GM12865 (cell line): ENCODE results near the gene FGD6.
"Not testable (repeated sequence)": the region's sequence is repeated elsewhere in the genome, so short reads cannot be mapped to it uniquely, and the experiment has no call there.

Source experiments
- DNase-seq: peaks from one replicate; pipeline ENCODE4 v3.0.0; 2010; ENCODE audit warnings: low read depth
- H3K4me3 ChIP-seq: 2 replicates; pipeline ENCODE4 v1.5.1; 2011; ENCODE audit warnings: mild to moderate bottlenecking, low read depth, low read length, control low read depth
- TF ChIP-seq, protein P1 (sequence below): IDR thresholded peaks from 2 replicates; pipeline ENCODE4 v1.5.1; 2011; ENCODE audit warnings: low read length, control low read depth, low read depth, inconsistent platforms; ENCODE audit not compliant: insufficient read depth; ENCODE audit errors: missing control alignments

The FGD6 gene

DNA sequence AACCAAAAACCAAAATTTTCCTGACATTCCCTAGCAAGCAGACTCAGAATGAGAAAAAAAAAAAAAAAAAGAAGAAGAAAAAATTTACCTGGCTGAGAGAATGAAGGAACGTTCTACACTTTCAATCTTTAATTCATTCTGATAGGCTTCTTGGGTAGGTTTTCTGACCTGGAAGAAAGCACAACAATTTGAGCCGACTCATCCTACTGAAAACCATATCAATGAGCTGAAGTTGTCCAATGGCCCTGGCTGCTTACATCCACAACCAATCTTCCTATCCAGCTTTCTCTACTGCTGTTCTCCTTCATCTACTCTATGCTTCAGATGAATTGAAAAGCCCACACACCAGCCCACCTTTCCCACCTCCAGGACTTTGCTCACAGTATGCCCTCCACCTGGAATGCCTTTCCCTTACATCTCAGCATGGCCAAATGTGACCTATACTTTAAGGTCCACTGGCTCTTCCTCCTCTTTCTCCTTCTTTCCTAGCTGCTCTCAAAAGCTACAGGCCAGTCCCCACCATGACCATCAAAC, 112.3 kb downstream of the FGD6 start:
- TF ChIP-seq, protein P1, sequence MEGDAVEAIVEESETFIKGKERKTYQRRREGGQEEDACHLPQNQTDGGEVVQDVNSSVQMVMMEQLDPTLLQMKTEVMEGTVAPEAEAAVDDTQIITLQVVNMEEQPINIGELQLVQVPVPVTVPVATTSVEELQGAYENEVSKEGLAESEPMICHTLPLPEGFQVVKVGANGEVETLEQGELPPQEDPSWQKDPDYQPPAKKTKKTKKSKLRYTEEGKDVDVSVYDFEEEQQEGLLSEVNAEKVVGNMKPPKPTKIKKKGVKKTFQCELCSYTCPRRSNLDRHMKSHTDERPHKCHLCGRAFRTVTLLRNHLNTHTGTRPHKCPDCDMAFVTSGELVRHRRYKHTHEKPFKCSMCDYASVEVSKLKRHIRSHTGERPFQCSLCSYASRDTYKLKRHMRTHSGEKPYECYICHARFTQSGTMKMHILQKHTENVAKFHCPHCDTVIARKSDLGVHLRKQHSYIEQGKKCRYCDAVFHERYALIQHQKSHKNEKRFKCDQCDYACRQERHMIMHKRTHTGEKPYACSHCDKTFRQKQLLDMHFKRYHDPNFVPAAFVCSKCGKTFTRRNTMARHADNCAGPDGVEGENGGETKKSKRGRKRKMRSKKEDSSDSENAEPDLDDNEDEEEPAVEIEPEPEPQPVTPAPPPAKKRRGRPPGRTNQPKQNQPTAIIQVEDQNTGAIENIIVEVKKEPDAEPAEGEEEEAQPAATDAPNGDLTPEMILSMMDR: no peak
- DNase-seq: no peak
- H3K4me3 ChIP-seq: no peak overlapping the region

DNA sequence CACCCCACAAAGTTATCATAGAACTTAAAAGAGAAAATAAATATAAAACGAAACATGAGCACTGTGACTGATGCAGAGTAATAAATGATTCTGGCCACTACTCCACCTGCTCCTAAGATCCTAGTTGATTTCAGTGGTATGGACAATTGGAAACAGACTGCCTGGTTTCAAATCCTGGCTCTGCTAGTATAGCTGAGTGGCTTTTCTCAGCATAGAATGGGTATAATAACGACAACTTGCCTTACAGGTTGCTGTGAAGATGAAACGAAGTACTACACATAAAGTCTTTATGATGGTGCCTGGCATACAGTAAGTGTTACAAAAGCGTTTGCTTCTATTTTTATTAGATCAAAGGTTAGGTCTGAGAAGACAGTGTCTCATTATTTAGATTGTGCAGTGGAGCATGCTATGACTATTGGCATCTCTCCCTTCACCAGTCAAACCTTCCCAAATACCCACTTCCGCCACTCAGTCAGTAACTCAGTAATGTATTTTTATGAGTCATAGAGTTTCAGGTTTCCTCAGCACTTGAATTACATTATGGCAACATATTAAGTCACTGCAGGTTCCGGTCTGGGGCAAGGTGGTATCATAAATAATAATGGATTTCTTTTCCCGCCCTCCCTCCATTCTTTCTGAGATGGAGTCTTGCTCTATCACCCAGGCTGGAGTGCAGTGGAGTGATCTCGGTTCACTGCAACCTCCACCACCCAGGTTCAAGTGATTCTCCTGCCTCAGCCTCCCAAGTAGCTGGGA, 114.2 kb downstream of the FGD6 start:
- TF ChIP-seq, protein P1: no peak
- DNase-seq: peak; percentile 86
- no peak overlapping the region for H3K4me3 ChIP-seq

- not testable (repeated sequence) for DNase-seq, H3K4me3 ChIP-seq
These were observed 115.3 kb downstream of the FGD6 start for GRCh38 chr12:95101957-95102356.

GRCh38 chr12:95100264-95101190, 116.7 kb downstream of the FGD6 start:
- H3K4me3 ChIP-seq: no peak overlapping the region
- DNase-seq: no peak
- TF ChIP-seq, protein P1: no peak

- DNase-seq: no peak
- no peak overlapping the region for H3K4me3 ChIP-seq
- TF ChIP-seq, protein P1: no peak
These were observed 117.9 kb downstream of the FGD6 start for GRCh38 chr12:95099270-95099790.

DNA sequence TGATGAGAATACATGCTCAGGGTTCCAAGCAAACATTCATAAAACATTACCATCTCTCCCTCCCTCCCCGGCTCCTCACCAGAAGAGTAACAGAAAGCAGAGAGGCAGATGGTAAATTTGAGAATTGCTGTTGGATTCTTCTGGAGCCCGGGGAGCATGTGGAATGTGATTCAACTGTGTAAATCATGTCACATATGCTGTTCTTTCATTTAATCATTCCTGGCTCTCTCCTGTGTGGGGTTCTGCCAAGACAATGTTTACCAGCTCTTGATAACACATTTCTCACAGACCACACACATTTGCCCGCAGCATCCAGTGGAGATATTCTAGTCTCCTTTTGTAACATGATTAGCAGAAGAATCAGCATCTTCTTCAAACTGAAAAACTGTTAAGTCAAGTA, 120.4 kb downstream of the FGD6 start:
- no peak for DNase-seq
- H3K4me3 ChIP-seq: no peak overlapping the region
- TF ChIP-seq, protein P1: no peak

DNA sequence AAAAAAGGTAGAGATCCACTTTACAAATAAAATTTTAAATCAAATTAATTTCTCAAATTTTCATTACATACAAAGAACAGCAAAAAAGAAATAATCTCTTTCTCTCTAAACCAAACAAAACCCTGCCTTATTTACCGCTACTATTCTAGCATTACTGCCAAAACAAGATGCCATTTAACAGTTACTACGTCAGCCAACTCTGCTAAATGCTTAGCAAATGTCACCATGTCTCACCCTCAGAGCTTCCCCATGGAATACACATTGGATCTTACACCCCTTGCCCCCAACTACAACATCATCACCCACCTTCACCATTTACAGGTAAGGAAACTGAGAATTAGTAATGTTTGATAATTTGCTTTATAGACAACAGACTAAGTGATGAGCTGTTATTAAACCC, 120.9 kb downstream of the FGD6 start:
- TF ChIP-seq, protein P1: no peak
- no peak for DNase-seq
- H3K4me3 ChIP-seq: no peak overlapping the region

DNA sequence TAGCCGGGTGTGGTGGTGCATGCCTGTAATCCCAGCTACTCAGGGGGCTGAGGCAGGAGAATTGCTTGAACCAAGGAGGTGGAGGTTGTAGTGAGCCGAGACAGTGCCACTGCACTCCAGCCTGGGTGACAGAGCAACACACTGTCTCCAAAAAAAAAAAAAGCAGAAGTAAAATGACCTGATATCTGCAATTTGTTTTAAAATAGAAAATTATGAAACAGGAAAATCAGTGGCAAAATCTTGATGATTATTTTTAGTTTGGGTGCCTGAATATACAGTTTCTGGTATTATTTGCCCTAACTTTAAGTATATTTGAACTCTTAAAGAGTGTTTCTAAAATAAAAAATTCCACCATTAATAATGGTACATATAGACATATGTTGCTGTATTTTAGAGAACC, 121.4 kb downstream of the FGD6 start:
- not testable (repeated sequence) for DNase-seq, H3K4me3 ChIP-seq
